Activated T-helper 1 cell treated with anti-CD3 and anti-CD28 coated beads, Interleukin-12 subunit alpha, Interleukin-12 subunit beta, Interleukin-2, Interleukin-4 antibody, amounts not matched to agents 30 ng/mL and 10 ng/mL and 1 ng/mL, durations not matched to agents 14 hours and 24 hours and 36 hours (primary cell): Measurements from ENCODE around the gene ARHGAP1. TPM values are rescaled to one million over a fixed set of nuclear protein-coding genes. Genes with fewer than 3 reads are reported as not detected.

ENCODE experiments used
- DNase-seq: peaks from one replicate; pipeline ENCODE4 v3.0.0; 2021; ENCODE audit warnings: low spot score
- H3K27ac Mint-ChIP-seq: one replicate; pipeline ENCODE4 v1.8.0; 2021; ENCODE audit warnings: mild to moderate bottlenecking, mixed read lengths
- H3K27me3 Mint-ChIP-seq: one replicate; pipeline ENCODE4 v1.8.0; 2022; ENCODE audit warnings: mild to moderate bottlenecking, moderate library complexity, mixed read lengths; ENCODE audit not compliant: insufficient read depth
- H3K36me3 Mint-ChIP-seq: one replicate; pipeline ENCODE4 v1.8.0; 2021; ENCODE audit warnings: low read depth, mixed read lengths
- H3K4me1 Mint-ChIP-seq: one replicate; pipeline ENCODE4 v1.8.0; 2021; ENCODE audit warnings: low read depth, mixed read lengths
- H3K4me3 Mint-ChIP-seq: one replicate; pipeline ENCODE4 v1.8.0; 2021; ENCODE audit warnings: mild to moderate bottlenecking, moderate library complexity, mixed read lengths
- H3K9me3 Mint-ChIP-seq: one replicate; pipeline ENCODE4 v1.8.0; 2021; ENCODE audit warnings: mixed read lengths
- intact Hi-C: fragments of 100-400 bp; cut with micrococcal nuclease; formaldehyde crosslinking; loops from one replicate; pipeline ENCODE4 v1.15.1; 2024
- total RNA-seq: library from RNA; stranded (reverse); gene quantifications from 2 replicates; pipeline ENCODE4 v1.2.3, GENCODE V29; 2022

ARHGAP1 gene
- total RNA-seq, 1 donor from 2014 or later, result 69.8 TPM

DNA sequence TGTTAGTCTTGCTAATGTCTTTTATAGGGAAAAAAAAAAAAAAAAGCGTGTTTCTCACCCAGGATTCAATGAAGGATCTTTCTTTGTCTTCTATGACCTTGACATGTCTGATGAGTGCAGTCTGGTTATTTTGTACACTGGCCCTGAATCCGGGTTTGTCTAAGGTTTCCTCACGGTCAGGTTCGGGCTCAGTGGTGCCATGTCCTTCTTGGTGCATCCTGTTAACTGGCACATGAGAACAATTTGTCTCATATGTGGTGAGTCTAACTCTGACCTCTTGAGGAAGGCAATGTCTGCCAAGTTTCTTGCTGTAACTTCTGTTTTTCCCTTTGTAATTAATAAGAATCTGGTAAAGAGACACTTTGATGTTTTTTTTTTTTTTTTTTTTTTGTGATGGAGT, 31.1 kb upstream of the ARHGAP1 start:
- DNase-seq, result no peak
- intact Hi-C loops, result no loop called here
- Mint-ChIP-seq H3K36me3 (no peaks in the 10 kb centered on the region), H3K4me3 (no peak overlapping the region), H3K9me3 (no peaks in the 10 kb centered on the region), H3K27me3 (no peaks in the 10 kb centered on the region), H3K4me1 (no peaks in the 10 kb centered on the region), H3K27ac (no peak overlapping the region)

DNA sequence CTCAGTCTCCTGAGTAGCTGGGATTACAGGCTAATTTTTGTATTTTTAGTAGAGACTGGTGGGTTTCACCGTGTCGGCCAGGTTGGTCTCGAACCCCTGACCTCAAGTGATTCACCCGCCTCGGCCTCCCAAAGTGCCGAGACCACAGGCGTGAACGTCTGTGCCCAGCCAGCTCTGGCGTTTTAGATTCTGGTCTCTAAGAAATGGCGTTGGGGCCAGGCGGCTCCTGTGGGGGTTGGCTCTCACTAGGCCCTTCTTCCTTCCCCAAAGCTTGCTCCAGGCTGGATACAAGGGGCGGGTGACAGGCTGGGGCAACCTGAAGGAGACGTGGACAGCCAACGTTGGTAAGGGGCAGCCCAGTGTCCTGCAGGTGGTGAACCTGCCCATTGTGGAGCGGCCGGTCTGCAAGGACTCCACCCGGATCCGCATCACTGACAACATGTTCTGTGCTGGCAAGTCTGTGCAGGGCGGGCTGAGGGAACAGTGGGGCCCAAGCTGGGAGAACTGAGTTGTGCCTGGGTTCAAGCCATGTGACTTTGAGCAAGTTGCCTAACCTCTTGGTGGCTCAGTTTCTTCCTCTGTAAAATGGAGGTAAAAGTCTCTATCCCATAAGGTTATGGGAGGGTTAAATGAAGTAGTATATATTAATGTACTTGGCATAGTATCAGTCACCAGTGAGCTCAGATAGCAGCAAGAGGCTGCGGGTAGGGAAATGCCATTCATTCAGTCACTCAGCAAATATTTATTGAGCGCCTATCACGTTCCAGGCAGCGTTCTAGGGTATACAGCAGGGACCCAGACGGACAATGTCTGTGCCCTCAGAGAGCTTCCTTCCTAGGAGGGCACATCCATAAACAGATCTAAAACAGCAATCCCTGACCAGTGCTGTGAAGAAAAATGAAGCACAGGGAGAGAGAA, 28.9 kb upstream of the ARHGAP1 start:
- H3K27ac Mint-ChIP-seq, result no peak overlapping the region
- H3K36me3 Mint-ChIP-seq, result no peaks in the 10 kb centered on the region
- intact Hi-C loops, result no loop called here
- no peaks in the 10 kb centered on the region for H3K27me3 Mint-ChIP-seq
- no peaks in the 10 kb centered on the region for H3K9me3 Mint-ChIP-seq
- H3K4me1 Mint-ChIP-seq, result no peaks in the 10 kb centered on the region
- DNase-seq, result no peak
- H3K4me3 Mint-ChIP-seq, result no peak overlapping the region

DNA sequence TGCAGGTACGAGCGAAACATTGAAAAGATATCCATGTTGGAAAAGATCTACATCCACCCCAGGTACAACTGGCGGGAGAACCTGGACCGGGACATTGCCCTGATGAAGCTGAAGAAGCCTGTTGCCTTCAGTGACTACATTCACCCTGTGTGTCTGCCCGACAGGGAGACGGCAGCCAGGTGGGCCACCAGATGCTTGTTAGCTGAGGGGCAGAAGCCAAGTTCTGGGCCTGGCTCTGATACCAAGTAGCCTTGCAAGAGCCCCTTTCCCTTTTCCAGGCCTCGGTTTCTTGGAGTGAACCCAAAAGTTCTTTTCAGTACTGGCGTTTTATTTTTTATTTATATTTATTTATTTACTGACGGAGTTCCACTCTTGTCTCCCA, 28.2 kb upstream of the ARHGAP1 start:
- no peaks in the 10 kb centered on the region for H3K36me3 Mint-ChIP-seq
- H3K4me1 Mint-ChIP-seq, result no peaks in the 10 kb centered on the region
- intact Hi-C loops, result no loop called here
- H3K9me3 Mint-ChIP-seq, result no peaks in the 10 kb centered on the region
- H3K4me3 Mint-ChIP-seq, result no peak overlapping the region
- no peak for DNase-seq
- no peak overlapping the region for H3K27ac Mint-ChIP-seq
- no peaks in the 10 kb centered on the region for H3K27me3 Mint-ChIP-seq

DNA sequence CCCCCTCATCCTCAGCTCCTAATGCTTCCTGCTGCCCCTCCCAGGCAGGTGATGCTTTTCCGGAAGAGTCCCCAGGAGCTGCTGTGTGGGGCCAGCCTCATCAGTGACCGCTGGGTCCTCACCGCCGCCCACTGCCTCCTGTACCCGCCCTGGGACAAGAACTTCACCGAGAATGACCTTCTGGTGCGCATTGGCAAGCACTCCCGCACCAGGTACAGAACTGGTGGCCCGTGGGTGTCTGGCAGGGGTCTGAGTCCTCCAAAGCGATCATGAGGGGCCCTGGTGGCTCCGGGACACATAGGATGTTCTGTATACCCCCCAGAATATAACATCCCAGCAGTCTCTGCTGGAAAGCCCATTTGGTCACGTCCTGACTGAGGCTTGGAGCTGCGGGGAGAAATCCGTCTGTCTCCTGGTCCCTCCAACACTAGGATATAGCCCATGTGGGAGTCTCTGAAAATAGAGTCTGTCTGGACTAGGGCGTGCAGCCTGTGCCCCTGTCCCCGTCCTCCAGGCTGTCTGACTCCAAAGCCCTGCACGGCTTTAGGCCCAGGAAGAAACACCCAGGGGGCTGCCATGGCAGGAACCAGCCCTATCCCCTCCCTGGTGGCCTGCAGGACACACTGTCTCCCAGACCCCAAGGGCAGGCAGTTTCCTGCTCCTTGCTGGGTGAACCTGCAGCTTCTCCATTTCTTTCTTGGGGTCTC, 27.7 kb upstream of the ARHGAP1 start:
- Mint-ChIP-seq H3K4me1 (no peaks in the 10 kb centered on the region), H3K9me3 (no peaks in the 10 kb centered on the region), H3K36me3 (no peaks in the 10 kb centered on the region), H3K4me3 (no peak overlapping the region), H3K27me3 (no peaks in the 10 kb centered on the region), H3K27ac (no peak overlapping the region)
- intact Hi-C loops, result no loop called here
- no peak for DNase-seq

DNA sequence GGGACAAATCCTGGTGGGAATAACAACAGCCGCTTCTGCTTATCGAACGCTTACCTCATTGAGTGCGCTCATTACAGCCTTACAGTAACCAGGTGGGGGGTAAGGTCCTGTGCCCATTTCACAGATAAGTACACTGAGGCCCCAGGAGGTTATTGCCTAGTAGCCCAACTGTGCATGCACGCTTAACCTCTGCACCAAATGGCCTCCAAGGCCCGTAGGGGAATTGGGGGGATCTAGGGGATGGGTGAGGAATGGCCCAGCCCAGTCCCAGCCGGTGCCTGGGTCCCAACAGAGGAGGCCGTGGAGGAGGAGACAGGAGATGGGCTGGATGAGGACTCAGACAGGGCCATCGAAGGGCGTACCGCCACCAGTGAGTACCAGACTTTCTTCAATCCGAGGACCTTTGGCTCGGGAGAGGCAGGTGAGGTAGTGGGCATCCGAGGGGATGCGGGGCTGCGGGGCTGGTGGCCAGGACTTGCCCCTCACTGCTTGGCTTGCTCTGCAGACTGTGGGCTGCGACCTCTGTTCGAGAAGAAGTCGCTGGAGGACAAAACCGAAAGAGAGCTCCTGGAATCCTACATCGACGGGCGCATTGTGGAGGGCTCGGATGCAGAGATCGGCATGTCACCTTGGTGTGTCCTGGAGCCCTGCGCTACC, 25.9 kb upstream of the ARHGAP1 start:
- Mint-ChIP-seq H3K4me1 (no peaks in the 10 kb centered on the region), H3K4me3 (no peak overlapping the region), H3K27me3 (no peaks in the 10 kb centered on the region), H3K9me3 (no peaks in the 10 kb centered on the region), H3K36me3 (no peaks in the 10 kb centered on the region), H3K27ac (no peak overlapping the region)
- DNase-seq, result no peak
- intact Hi-C loops, result no loop called here

DNA sequence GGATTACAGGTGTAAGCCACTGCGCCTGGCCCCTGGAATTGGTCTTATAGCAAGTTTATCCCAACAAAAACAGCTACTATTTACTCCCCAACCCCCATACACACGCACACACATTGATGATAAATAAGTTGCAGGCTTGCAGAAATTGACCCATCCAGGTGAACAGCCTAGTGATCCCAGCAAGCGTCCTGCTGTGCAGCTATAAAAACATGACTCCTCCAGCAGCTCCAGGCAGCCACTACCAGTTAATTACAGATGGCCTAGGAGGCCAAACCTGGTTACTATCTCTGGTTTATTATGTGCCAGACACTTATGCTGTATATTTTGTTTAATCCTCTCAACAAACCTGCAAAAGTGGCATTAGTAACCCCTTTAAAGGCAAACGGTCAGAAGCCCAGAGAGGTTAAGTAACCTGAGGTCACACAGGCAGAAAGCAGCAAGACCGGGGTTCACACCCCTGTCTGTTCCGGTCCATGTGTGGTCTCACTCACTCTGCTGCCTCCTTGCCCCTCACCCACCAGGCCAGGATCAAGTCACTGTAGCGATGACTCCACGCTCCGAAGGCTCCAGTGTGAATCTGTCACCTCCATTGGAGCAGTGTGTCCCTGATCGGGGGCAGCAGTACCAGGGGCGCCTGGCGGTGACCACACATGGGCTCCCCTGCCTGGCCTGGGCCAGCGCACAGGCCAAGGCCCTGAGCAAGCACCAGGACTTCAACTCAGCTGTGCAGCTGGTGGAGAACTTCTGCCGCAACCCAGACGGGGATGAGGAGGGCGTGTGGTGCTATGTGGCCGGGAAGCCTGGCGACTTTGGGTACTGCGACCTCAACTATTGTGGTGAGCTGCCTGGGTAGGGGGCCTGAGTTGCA, 25.2 kb upstream of the ARHGAP1 start:
- H3K9me3 Mint-ChIP-seq, result no peaks in the 10 kb centered on the region
- H3K36me3 Mint-ChIP-seq, result no peaks in the 10 kb centered on the region
- no peaks in the 10 kb centered on the region for H3K27me3 Mint-ChIP-seq
- H3K4me3 Mint-ChIP-seq, result no peak overlapping the region
- DNase-seq, result no peak
- no peaks in the 10 kb centered on the region for H3K4me1 Mint-ChIP-seq
- no peak overlapping the region for H3K27ac Mint-ChIP-seq
- intact Hi-C loops, result no loop called here

DNA sequence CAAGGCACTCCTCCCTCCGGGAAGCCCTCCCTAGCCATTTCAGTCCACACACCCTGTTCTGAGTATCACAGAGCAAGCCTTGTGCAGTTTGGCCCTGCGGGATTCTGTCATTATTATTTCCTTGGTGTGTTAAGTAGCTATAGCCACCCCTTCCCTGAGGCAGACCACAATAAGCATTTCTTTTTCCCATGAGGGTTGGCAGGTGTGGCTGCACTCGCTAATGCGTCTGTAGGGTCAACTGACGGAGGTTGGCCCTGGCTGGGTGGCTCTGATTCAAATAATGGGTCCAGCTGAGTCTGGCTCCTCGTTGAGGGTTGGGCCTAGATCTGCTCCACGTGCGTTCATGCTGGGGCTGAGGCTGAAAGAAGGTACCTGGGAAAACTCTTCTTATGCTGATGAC, 23.7 kb upstream of the ARHGAP1 start:
- no peak for DNase-seq
- Mint-ChIP-seq H3K36me3 (no peaks in the 10 kb centered on the region), H3K4me1 (no peaks in the 10 kb centered on the region), H3K27me3 (no peaks in the 10 kb centered on the region), H3K4me3 (no peak overlapping the region), H3K27ac (no peak overlapping the region), H3K9me3 (no peaks in the 10 kb centered on the region)
- intact Hi-C loops, result no loop called here

DNA sequence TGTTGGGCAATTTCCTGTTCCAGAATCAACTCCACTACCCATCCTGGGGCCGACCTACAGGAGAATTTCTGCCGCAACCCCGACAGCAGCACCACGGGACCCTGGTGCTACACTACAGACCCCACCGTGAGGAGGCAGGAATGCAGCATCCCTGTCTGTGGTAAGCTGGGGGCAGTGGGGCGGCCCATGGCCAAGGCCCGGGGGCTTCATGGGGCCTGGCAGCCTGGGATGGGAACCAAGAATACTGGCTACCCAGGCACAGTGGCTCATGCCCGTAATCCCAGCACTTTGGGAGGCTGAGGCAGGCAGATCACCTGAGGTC, 22.9 kb upstream of the ARHGAP1 start:
- DNase-seq, result no peak
- Mint-ChIP-seq H3K4me1 (peaks cover 4% of the 10 kb centered on the region), H3K36me3 (no peaks in the 10 kb centered on the region), H3K27ac (no peak overlapping the region), H3K27me3 (no peaks in the 10 kb centered on the region), H3K4me3 (no peak overlapping the region), H3K9me3 (no peaks in the 10 kb centered on the region)
- intact Hi-C loops, result no loop called here

DNA sequence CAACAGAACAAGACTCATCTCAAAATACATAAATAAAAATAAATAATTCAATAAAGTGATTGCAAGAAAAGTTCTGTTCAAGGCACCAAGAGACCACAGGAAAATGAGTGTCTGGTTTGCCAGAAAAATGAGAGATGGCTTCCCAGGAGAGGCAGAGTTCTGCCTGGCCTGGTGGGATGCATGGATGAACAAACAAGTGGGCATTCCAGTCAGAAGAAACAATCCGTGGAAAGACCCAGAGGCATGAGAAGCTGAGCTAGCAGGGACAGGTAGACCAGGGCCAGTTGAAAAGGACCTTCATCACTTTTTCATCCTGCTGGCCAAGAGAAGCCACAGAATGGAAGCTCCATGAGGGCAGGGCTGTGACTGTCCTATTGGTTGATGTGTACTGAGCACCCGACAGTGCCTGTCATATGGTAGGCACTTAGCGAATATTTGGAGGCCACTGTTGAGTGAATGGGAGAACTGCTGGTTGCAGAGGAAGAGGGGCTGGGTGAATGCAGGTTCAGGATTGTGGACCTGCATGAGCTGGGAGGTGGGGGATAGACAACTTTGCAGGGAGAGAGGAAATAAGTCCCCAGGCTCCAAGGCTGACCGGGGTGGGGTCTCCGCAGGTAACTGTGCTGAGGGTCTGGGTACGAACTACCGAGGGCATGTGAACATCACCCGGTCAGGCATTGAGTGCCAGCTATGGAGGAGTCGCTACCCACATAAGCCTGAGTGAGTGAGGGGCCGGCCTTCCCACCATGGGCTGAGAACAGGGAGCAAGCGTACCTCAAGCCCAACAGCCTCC, 22.3 kb upstream of the ARHGAP1 start:
- Mint-ChIP-seq H3K4me1 (peaks cover 8% of the 10 kb centered on the region), H3K27ac (no peak overlapping the region), H3K9me3 (no peaks in the 10 kb centered on the region)

DNA sequence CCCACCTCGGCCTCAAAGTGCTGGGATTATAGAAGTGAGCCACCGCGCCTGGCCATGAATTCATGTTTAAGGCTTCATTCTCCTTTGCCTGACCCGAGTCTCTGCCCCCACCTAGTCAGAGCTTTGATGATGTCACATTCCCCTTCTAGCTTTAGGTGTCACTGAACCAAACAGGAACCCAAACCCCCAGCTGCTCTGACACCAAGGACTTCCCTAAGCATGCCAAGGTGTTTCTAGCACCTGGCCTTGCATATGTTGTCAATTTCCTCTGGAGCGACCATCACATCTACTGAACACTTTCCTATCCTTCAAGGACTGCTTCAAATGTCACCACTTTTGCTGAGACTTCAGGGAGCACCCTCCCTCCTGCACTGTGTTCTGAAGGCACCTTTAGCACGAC, 20.9 kb upstream of the ARHGAP1 start:
- Mint-ChIP-seq H3K27me3 (no peaks in the 10 kb centered on the region), H3K4me3 (no peak overlapping the region), H3K9me3 (no peaks in the 10 kb centered on the region), H3K36me3 (no peaks in the 10 kb centered on the region), H3K27ac (no peak overlapping the region), H3K4me1 (peaks cover 8% of the 10 kb centered on the region)
- intact Hi-C loops, result no loop called here
- DNase-seq, result no peak

More for the DNA sequence above, 22.3 kb upstream of the ARHGAP1 start:
- no peaks in the 10 kb centered on the region for H3K27me3 Mint-ChIP-seq
- intact Hi-C loops, result no loop called here
- DNase-seq, result no peak
- no peaks in the 10 kb centered on the region for H3K36me3 Mint-ChIP-seq
- H3K4me3 Mint-ChIP-seq, result no peak overlapping the region

DNA sequence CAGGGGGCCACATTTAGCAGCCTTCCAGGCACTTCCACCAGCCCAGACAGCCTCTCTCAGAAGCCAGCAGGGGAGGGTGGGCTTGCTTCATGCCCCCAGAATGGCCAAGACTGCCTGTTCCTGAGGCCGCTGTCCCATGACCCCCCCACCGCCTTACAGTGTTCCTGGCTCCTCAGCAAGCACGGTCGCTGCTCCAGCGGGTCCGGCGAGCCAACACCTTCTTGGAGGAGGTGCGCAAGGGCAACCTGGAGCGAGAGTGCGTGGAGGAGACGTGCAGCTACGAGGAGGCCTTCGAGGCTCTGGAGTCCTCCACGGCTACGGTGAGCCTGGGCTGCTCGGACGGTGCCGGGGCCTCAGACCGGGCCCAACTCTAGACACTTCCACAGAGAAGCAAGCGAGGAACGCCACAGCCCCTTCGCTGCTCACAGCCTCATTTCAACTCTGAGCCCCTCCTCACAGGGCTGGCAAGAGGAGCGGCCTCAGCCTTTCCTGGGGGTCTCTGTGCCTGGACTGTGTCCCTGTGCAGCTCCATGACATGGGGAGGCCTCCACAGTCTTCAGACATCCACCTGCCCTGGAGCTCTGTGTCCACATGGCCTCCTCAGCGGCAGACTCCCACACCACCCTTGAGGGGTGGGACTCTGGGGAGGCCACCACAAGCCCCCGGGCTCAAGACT, 19.3 kb upstream of the ARHGAP1 start:
- no peak for DNase-seq
- H3K4me3 Mint-ChIP-seq, result no peak overlapping the region
- peaks cover 8% of the 10 kb centered on the region for H3K4me1 Mint-ChIP-seq

More for the DNA sequence above, 19.3 kb upstream of the ARHGAP1 start:
- Mint-ChIP-seq H3K36me3 (no peaks in the 10 kb centered on the region), H3K27ac (no peak overlapping the region), H3K9me3 (no peaks in the 10 kb centered on the region), H3K27me3 (no peaks in the 10 kb centered on the region)
- intact Hi-C loops, result no loop called here
